Measurements from ENCODE around the gene ZNF148. TPM values are rescaled to one million over a fixed set of nuclear protein-coding genes. Genes with fewer than 3 reads are reported as not detected.

ZNF148 gene
- total RNA-seq, 4 donors from 2014 or later = 17.0 to 34.9 (median 20.0) TPM

DNA sequence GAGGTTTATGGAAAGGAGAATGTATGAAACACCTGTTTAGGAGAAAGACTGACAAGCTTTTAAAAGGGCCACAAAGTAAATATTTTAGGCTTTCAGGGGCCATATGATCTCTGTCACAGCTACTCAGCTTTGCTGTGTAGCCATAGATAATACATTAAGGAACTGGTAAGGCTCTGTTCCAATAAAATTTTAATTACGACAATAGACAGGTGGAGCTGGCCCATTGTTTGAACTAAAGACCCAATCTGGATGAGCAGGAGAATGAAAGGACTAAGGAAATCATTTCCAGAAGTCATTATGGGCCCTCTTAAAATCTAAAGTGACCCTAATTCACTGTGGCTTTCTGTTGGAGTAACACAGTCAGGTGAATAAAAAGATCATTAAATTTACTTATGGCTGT, 114.1 kb downstream of the ZNF148 start:
- Histone ChIP-seq H3K9me3 (no peaks in the 10 kb centered on the region), H3K4me3 (no peak overlapping the region), H3K27ac (no peak overlapping the region), H3K4me1 (no peaks in the 10 kb centered on the region), H3K27me3 (no peaks in the 10 kb centered on the region), H3K36me3 (no peaks in the 10 kb centered on the region)
- in situ Hi-C loops (cut with MboI; ENCODE audit: low sequenced_read_pairs in 4 of 4) = no loop called here
- ATAC-seq = no peak
- DNase-seq = no peak
- no peak for TF ChIP-seq POLR2A (IDR thresholded peaks at IDR 0.05)
- TF ChIP-seq, protein P1, sequence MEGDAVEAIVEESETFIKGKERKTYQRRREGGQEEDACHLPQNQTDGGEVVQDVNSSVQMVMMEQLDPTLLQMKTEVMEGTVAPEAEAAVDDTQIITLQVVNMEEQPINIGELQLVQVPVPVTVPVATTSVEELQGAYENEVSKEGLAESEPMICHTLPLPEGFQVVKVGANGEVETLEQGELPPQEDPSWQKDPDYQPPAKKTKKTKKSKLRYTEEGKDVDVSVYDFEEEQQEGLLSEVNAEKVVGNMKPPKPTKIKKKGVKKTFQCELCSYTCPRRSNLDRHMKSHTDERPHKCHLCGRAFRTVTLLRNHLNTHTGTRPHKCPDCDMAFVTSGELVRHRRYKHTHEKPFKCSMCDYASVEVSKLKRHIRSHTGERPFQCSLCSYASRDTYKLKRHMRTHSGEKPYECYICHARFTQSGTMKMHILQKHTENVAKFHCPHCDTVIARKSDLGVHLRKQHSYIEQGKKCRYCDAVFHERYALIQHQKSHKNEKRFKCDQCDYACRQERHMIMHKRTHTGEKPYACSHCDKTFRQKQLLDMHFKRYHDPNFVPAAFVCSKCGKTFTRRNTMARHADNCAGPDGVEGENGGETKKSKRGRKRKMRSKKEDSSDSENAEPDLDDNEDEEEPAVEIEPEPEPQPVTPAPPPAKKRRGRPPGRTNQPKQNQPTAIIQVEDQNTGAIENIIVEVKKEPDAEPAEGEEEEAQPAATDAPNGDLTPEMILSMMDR (IDR thresholded peaks at IDR 0.05 in 4 of 5, conservative IDR thresholded peaks at IDR 0.05 in 1 of 5) = no peak
- intact Hi-C loops (cut with DNase I; ENCODE audit: low total_unique reads) = no loop called here

DNA sequence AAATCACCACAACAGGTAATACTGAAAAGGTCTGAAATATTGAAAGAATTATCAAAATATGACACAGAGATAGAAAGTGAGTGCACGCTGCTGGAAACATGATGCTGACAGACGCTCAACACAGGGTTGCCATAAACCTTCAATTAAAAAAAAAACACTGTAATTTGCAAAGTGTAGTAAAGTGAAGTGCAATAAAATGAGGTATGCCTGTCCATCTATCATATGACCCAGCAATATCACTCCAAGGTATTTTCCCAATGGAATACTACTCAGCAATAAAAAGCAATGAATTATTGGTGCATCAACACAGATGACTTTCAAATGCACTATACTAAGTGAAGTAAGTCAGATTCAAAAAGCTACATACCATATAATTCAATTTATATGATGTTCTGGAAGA, 115.0 kb downstream of the ZNF148 start:
- no peak overlapping the region for H3K4me3 ChIP-seq
- no peaks in the 10 kb centered on the region for H3K4me1 ChIP-seq
- H3K9me3 ChIP-seq = no peaks in the 10 kb centered on the region
- intact Hi-C loops (cut with DNase I; ENCODE audit: low total_unique reads) (no loop called here), in situ Hi-C loops (cut with MboI; ENCODE audit: low sequenced_read_pairs in 4 of 4) (no loop called here)
- DNase-seq = no peak
- no peak for ATAC-seq
- no peaks in the 10 kb centered on the region for H3K36me3 ChIP-seq
- no peak overlapping the region for H3K27ac ChIP-seq
- TF ChIP-seq, protein P1 (IDR thresholded peaks at IDR 0.05 in 4 of 5, conservative IDR thresholded peaks at IDR 0.05 in 1 of 5) = no peak
- TF ChIP-seq POLR2A (IDR thresholded peaks at IDR 0.05) = no peak
- H3K27me3 ChIP-seq = no peaks in the 10 kb centered on the region

DNA sequence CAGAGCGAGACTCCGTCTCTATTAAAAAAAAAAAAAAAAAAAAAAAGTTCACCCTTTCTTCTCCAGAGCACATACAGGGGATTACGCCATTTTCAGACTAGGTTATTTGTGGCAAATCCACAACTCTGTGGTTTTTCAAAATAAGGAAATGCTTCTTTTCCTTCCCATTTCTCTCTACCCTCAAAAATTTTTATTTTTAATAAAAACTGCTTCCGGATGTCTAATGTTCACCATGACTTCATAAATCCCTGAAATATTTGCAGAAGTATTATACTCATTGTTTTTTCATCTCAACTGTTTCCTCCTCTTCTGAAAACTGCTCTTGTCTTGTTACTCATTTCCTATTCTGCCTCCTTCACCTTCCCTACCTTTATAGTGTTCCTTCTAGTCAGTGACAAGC, 117.6 kb downstream of the ZNF148 start:
- Histone ChIP-seq H3K36me3 (no peaks in the 10 kb centered on the region), H3K4me1 (no peaks in the 10 kb centered on the region), H3K9me3 (no peaks in the 10 kb centered on the region), H3K4me3 (no peak overlapping the region), H3K27me3 (no peaks in the 10 kb centered on the region), H3K27ac (no peak overlapping the region)
- in situ Hi-C loops (cut with MboI; ENCODE audit: low sequenced_read_pairs in 4 of 4) (no loop called here), intact Hi-C loops (cut with DNase I; ENCODE audit: low total_unique reads) (no loop called here)
- no peak for DNase-seq
- ATAC-seq = no peak
- TF ChIP-seq, protein P1 (IDR thresholded peaks at IDR 0.05 in 4 of 5, conservative IDR thresholded peaks at IDR 0.05 in 1 of 5) = no peak
- no peak for TF ChIP-seq POLR2A (IDR thresholded peaks at IDR 0.05)

DNA sequence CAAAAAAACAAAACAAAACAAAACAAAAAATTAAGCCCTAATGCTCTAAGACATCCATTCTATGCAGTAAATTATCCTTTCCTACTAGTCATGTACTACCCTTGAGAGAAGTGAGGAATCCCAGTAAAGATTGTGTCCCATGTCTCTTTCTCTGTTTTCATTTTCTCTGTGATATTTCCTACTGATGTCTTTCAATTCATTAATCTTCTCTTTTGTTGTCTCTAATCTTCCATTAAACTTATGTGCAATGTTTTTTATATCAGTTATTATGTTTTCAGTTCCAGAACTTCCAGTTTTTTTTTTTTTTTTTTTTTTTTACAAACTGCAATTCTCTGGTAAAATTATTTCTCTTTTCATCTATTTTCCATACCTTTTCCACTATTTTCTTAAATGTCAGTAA, 118.5 kb downstream of the ZNF148 start:
- Histone ChIP-seq H3K36me3 (no peaks in the 10 kb centered on the region), H3K4me1 (no peaks in the 10 kb centered on the region), H3K27ac (no peak overlapping the region), H3K4me3 (no peak overlapping the region), H3K9me3 (no peaks in the 10 kb centered on the region), H3K27me3 (no peaks in the 10 kb centered on the region)
- in situ Hi-C loops (cut with MboI; ENCODE audit: low sequenced_read_pairs in 4 of 4) (no loop called here), intact Hi-C loops (cut with DNase I; ENCODE audit: low total_unique reads) (no loop called here)
- no peak for DNase-seq
- ATAC-seq = no peak
- TF ChIP-seq POLR2A (IDR thresholded peaks at IDR 0.05) = no peak
- TF ChIP-seq, protein P1 (IDR thresholded peaks at IDR 0.05 in 4 of 5, conservative IDR thresholded peaks at IDR 0.05 in 1 of 5) = no peak

DNA sequence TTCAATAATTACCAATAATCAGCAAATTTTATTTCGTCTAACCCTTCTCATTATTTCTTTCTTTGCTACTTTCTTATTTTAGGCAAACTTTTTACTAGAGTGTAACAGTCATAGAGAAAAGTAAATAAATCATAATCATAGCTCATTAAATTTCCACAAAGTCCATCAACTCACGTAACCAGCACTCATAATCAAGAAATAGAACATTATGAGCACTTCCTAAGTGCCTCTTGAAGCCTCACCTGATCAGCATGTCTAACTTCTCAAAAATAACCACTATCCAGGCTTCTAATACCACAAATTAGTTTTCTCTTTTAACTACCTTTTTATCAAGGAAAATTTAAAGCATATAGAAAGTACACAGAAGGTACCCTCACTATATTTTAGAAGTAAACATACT, 124.2 kb downstream of the ZNF148 start:
- H3K27ac ChIP-seq = no peak overlapping the region
- ATAC-seq (no peak), DNase-seq (no peak)
- TF ChIP-seq, protein P1 (IDR thresholded peaks at IDR 0.05 in 4 of 5, conservative IDR thresholded peaks at IDR 0.05 in 1 of 5) = no peak
- no peak for TF ChIP-seq POLR2A (IDR thresholded peaks at IDR 0.05)
- H3K36me3 ChIP-seq = no peaks in the 10 kb centered on the region
- intact Hi-C loops (cut with DNase I; ENCODE audit: low total_unique reads) = no loop called here
- H3K27me3 ChIP-seq = no peaks in the 10 kb centered on the region
- no peaks in the 10 kb centered on the region for H3K4me1 ChIP-seq
- in situ Hi-C loops (cut with MboI; ENCODE audit: low sequenced_read_pairs in 4 of 4) = no loop called here
- no peaks in the 10 kb centered on the region for H3K9me3 ChIP-seq
- no peak overlapping the region for H3K4me3 ChIP-seq
